Activated naive CD8-positive, alpha-beta T cell treated with anti-CD3 and anti-CD28 coated beads, Interleukin-2, amount 10 ng/mL, durations not matched to agents 7 days and 5 days (primary cell): Measurements from ENCODE around the gene MAST4. TPM values are rescaled to one million over a fixed set of nuclear protein-coding genes. Genes with fewer than 3 reads are reported as not detected.

Source experiments
- ATAC-seq: fragments of 150-1000 bp; cut with Tn5 transposase; one replicate; pipeline ENCODE4 v1.10.0; 2021; ENCODE audit warnings: low read depth, moderate library complexity
- POLR2A ChIA-PET: fragments of 350-600 bp; sonication (Branson Sonifier 250); formaldehyde crosslinking; loops from one replicate; lab custom pipeline; 2021; ENCODE audit warnings: antibody characterized with exemption; lab: Charles Lee
- DNase-seq: peaks from one replicate; pipeline ENCODE4 v3.0.0; 2021
- H3K27ac Mint-ChIP-seq: one replicate; pipeline ENCODE4 v1.8.0; 2022; ENCODE audit warnings: mild to moderate bottlenecking, mixed read lengths
- H3K27me3 Mint-ChIP-seq: one replicate; pipeline ENCODE4 v1.8.0; 2022; ENCODE audit warnings: mild to moderate bottlenecking, moderate library complexity, mixed read lengths
- H3K36me3 Mint-ChIP-seq: one replicate; pipeline ENCODE4 v1.8.0; 2021; ENCODE audit warnings: mild to moderate bottlenecking, mixed read lengths
- H3K4me1 Mint-ChIP-seq: one replicate; pipeline ENCODE4 v1.8.0; 2021; ENCODE audit warnings: mixed read lengths
- H3K4me3 Mint-ChIP-seq: one replicate; pipeline ENCODE4 v1.8.0; 2022; ENCODE audit warnings: mild to moderate bottlenecking, moderate library complexity, mixed read lengths
- H3K9me3 Mint-ChIP-seq: one replicate; pipeline ENCODE4 v1.8.0; 2021; ENCODE audit warnings: mixed read lengths
- total RNA-seq, 2 experiments: library from RNA; stranded (reverse); gene quantifications; one replicate each; pipeline ENCODE4 v1.2.3, GENCODE V29; 2021

The MAST4 gene
- total RNA-seq, 2 experiments from 2014 or later = 13.4 to 14.3 TPM

DNA sequence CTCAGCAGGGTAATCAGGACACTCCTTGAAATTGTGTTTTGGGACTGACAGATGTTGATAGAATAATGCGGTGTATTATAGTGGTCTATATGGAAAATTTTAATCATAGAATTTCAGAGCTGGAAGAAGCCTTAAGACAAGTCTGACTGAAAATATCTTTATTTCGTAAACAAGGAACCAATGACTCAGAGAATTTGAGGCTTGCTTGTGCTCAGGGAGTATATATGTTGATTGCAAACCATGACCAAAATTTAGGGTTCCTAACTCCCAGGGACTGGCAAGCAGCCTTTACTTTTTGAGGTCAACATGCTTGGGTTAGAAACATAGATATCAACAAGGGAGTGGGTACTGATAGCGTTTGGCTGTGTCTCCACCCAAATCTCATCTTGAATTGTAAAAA, 313.2 kb downstream of the MAST4 start:
- DNase-seq (no peak), ATAC-seq (no peak)
- Mint-ChIP-seq H3K9me3 (peaks cover 3% of the 10 kb centered on the region), H3K27me3 (peaks cover 15% of the 10 kb centered on the region), H3K36me3 (peaks cover 3% of the 10 kb centered on the region), H3K27ac (no peak overlapping the region), H3K4me3 (no peak overlapping the region), H3K4me1 (peaks cover 8% of the 10 kb centered on the region)
- POLR2A ChIA-PET = no interaction called here

DNA sequence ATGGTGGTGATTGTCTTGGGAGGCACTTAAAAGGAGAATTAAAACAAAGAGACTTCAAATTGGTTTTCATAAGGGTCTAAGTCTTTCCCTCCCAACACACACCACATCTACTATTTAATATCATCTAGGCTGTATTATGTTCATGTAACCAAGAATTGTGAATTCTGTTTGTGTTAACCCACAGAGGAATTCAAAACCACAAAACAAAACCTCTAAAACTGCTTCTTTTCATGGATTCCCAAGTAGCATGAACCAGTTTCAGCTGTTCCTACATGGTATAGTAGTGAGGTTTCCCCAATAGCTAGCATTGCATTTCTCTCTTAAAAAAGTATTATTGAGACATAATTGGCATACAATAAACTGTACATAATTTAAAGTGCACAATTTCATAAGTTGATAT, 316.6 kb downstream of the MAST4 start:
- H3K9me3 Mint-ChIP-seq = peaks cover 3% of the 10 kb centered on the region
- peaks cover 3% of the 10 kb centered on the region for H3K36me3 Mint-ChIP-seq
- no peak for ATAC-seq
- H3K4me3 Mint-ChIP-seq = no peak overlapping the region
- no peak for DNase-seq
- peaks cover 8% of the 10 kb centered on the region for H3K4me1 Mint-ChIP-seq
- POLR2A ChIA-PET = no interaction called here
- no peak overlapping the region for H3K27ac Mint-ChIP-seq
- peaks cover 20% of the 10 kb centered on the region for H3K27me3 Mint-ChIP-seq

DNA sequence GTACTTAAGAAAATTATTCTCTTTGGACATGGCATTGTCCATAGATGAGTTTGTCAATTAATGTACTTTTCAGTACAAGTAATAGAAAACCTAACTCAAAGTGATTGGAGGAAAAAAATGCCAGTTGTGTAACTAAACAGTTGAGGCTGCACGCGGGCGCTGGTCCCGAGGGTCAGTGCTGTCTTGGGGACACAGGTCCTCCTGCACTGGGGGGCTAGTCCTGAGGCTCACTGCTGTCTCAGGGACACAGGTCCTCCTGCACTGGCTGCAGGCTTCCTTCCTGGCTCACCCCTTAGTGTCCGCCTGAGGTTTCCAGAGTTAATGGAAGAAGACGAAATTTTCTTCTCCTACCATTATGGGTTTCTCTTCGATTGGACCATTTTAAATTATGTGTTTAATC, 319.3 kb downstream of the MAST4 start:
- peaks cover 8% of the 10 kb centered on the region for H3K4me1 Mint-ChIP-seq
- H3K4me3 Mint-ChIP-seq = no peak overlapping the region
- H3K27me3 Mint-ChIP-seq = peaks cover 24% of the 10 kb centered on the region
- DNase-seq (no peak), ATAC-seq (no peak)
- peaks cover 1% of the 10 kb centered on the region for H3K9me3 Mint-ChIP-seq
- no peak overlapping the region for H3K27ac Mint-ChIP-seq
- POLR2A ChIA-PET = no interaction called here
- peaks cover 3% of the 10 kb centered on the region for H3K36me3 Mint-ChIP-seq

DNA sequence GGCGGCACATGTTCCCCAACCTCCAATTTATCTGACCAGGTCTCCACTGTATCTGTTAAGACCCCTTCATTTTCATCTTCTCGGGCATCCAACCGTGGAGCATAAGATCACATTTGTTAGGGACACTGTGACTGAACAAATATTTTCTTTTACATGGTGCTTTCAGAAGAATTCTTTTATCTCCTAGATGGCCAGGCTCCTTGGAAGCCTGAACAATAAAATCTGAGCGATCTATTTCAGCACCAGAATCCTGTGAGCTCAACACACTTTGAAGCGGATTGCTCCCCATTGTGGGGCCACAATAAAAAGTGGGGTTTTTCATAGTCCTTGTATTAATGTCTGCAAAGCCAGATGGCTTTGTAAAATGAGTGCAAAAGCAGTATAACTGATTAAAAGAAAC, 326.7 kb downstream of the MAST4 start:
- no peaks in the 10 kb centered on the region for H3K9me3 Mint-ChIP-seq
- peaks cover 9% of the 10 kb centered on the region for H3K27me3 Mint-ChIP-seq
- POLR2A ChIA-PET = no interaction called here
- DNase-seq (no peak), ATAC-seq (no peak)
- peaks cover 11% of the 10 kb centered on the region for H3K36me3 Mint-ChIP-seq
- no peak overlapping the region for H3K27ac Mint-ChIP-seq
- H3K4me3 Mint-ChIP-seq = no peak overlapping the region
- H3K4me1 Mint-ChIP-seq = peaks cover 12% of the 10 kb centered on the region

DNA sequence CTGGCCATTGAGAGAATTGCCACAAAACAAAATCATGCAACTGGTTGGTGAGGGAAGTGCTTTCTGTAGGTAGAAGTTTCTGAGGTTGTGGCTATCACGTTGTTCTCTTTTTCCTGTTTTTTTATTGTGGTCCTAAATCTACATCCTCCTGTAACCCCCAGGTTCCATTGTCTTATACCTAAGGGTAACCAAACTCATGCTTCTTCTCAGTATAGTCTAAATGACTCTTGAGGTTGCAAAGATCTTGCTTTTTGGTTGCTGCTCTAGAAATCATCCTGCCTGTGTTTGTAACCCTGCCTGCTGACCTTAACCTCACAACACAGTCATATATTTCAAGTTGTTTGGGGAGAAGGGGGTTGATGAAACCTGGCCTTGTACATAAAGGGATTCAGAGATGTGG, 327.3 kb downstream of the MAST4 start:
- POLR2A ChIA-PET = no interaction called here
- H3K9me3 Mint-ChIP-seq = no peaks in the 10 kb centered on the region
- peaks cover 11% of the 10 kb centered on the region for H3K36me3 Mint-ChIP-seq
- H3K27ac Mint-ChIP-seq = peak overlapping the region; percentile 59
- DNase-seq = no peak
- H3K4me3 Mint-ChIP-seq = peak overlapping the region; percentile 33
- peaks cover 12% of the 10 kb centered on the region for H3K4me1 Mint-ChIP-seq
- H3K27me3 Mint-ChIP-seq = peaks cover 9% of the 10 kb centered on the region
- peak; percentile 96 for ATAC-seq

DNA sequence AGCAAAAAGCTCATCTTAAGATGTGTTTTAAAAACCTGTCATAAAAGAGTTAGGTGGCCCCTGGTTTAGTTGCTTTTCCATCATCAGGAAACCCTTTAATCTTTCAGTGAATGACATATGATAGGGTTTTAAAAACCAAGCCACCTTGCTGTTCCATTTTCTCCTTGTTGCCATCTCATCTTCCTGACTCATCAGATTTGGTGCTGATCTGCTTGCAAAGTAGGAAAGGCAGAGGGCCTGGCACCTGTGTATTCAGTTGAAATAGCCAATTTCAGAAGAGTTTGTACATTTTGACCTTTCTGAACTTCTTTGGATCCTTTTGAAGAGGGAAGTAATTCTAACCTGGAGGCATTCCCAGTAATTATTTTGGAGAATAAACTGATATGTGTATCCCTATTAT, 327.7 kb downstream of the MAST4 start:
- ATAC-seq (no peak), DNase-seq (no peak)
- Mint-ChIP-seq H3K4me3 (peak overlapping the region; percentile 33), H3K36me3 (peaks cover 11% of the 10 kb centered on the region), H3K27ac (no peak overlapping the region), H3K4me1 (peaks cover 12% of the 10 kb centered on the region), H3K9me3 (no peaks in the 10 kb centered on the region), H3K27me3 (peaks cover 9% of the 10 kb centered on the region)
- POLR2A ChIA-PET = no interaction called here

DNA sequence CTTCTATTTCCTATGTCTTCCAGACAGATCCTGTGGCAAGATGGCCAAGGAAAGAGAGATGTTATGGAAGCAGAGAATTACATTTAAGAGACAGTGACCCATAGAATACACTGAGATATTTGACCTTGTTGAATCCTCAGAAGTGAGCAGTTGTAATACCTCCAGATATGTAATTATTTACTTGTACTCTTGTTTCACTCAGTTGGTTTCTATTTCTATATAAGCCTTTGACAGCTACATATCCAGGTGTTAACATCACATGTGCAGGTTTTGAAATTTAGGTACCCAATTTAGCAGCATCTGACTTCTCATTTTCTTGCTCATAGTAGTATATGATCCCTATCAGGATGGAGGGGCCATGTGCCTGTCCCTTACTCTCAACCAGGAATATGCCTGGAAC, 330.9 kb downstream of the MAST4 start:
- Mint-ChIP-seq H3K36me3 (peaks cover 10% of the 10 kb centered on the region), H3K4me1 (peaks cover 12% of the 10 kb centered on the region), H3K27me3 (peaks cover 12% of the 10 kb centered on the region), H3K27ac (no peak overlapping the region), H3K4me3 (no peak overlapping the region), H3K9me3 (no peaks in the 10 kb centered on the region)
- ATAC-seq (no peak), DNase-seq (no peak)
- POLR2A ChIA-PET = no interaction called here

DNA sequence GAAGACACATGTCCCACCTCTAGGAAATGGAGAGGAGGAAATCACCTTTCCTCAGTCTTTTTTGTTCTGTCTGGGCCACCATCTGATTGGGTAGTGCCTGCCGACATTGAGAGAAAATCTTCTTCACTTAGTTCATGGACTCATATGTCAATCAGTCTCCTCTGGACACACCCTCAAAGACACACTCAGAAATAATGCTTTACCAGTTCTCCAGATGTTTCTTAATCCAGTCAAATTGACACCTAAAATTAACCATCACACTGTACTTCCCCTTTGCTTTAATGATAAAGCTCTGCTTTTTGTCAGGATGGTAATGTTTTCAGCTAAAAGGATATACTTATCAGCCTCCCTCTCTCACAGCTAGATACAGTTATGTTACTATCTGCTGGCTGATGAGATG, 333.1 kb downstream of the MAST4 start:
- POLR2A ChIA-PET = no interaction called here
- DNase-seq (no peak), ATAC-seq (no peak)
- Mint-ChIP-seq H3K27ac (no peak overlapping the region), H3K4me3 (no peak overlapping the region), H3K36me3 (peaks cover 11% of the 10 kb centered on the region), H3K27me3 (peaks cover 25% of the 10 kb centered on the region), H3K9me3 (no peaks in the 10 kb centered on the region), H3K4me1 (peaks cover 1% of the 10 kb centered on the region)

DNA sequence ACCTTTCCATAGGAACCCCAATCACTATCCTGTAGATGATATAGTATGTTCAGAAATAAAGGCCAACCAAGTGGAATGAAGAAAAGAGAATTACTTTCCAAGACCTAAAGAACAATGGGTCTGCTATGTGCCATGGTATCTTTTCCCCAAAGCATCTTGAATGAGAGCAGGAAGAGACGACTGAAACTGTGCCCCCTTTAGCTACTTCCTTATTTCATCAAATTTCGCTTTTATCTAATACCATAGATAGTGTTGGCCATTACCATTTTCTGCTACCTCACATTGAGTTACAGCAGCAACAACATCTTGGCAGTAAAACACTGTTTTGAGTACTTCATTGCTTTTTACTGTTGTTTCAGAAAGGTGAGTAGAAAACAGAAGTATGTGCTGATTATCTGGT, 333.8 kb downstream of the MAST4 start:
- H3K27ac Mint-ChIP-seq = no peak overlapping the region
- ATAC-seq = no peak
- H3K4me3 Mint-ChIP-seq = no peak overlapping the region
- no peak for DNase-seq
- H3K27me3 Mint-ChIP-seq = peaks cover 27% of the 10 kb centered on the region
- H3K9me3 Mint-ChIP-seq = no peaks in the 10 kb centered on the region
- POLR2A ChIA-PET = no interaction called here
- peaks cover 11% of the 10 kb centered on the region for H3K36me3 Mint-ChIP-seq
- no peaks in the 10 kb centered on the region for H3K4me1 Mint-ChIP-seq

DNA sequence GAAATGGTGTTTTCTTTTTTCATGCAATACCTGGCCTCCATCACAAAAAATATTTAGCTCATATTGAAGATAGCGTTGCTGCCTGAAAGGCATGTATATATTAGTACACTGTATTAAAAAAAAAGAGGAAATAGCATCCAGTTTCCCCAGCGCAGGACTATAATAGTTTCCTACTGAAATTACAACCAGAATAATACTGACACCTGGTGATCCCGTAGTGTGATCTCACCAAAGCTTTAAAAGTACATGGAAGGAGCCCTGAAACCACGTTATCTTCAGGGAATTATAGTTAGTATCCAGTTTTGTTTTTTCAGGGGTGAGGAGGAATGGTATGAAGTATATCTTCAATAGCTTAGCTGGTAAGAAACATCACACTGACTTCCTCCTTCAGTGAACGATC, 335.5 kb downstream of the MAST4 start:
- H3K27me3 Mint-ChIP-seq = peaks cover 26% of the 10 kb centered on the region
- no peak overlapping the region for H3K4me3 Mint-ChIP-seq
- no peaks in the 10 kb centered on the region for H3K9me3 Mint-ChIP-seq
- H3K27ac Mint-ChIP-seq = no peak overlapping the region
- H3K36me3 Mint-ChIP-seq = peaks cover 8% of the 10 kb centered on the region
- no peak for DNase-seq
- no peak for ATAC-seq
- H3K4me1 Mint-ChIP-seq = no peaks in the 10 kb centered on the region
- POLR2A ChIA-PET = no interaction called here

DNA sequence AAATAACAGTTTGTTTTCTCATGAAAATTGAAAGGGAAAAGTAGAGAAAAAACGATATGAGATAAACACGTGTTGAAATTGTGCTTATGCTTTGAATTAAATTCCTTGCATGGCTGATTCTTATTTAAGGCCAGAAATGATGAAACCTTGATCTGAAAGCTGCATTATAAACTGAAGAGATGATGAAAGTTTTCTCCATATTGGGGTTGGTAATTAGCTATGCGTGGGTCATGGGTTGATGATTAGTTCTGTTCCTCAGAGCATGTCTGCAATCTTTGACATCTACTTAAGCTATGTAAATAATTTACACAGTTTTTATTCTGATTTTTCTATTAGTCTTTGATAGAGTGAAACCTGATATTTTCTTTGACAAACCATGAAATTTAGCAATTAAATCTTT, 336.3 kb downstream of the MAST4 start:
- no peaks in the 10 kb centered on the region for H3K4me1 Mint-ChIP-seq
- H3K27me3 Mint-ChIP-seq = peaks cover 26% of the 10 kb centered on the region
- H3K4me3 Mint-ChIP-seq = no peak overlapping the region
- H3K36me3 Mint-ChIP-seq = peaks cover 6% of the 10 kb centered on the region
- H3K9me3 Mint-ChIP-seq = no peaks in the 10 kb centered on the region
- H3K27ac Mint-ChIP-seq = no peak overlapping the region
- POLR2A ChIA-PET = no interaction called here
- ATAC-seq (no peak), DNase-seq (no peak)

DNA sequence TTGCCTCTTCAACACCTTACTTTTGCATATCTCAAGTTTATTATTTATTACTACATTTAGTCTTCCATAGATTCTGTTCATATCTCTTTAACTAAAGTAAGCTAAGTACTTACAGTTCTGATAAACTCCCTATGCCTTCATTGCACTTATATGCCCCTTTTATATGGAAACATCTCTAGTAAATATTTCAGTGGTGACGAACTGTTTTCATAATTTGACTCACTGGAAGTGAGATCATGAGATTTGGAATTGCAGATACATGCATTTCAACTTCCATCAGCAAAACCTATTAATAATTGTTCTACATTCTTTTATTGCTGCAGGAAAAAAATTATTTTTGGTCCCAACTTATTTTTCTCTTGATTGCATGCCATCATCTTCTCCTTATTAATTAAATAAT, 336.9 kb downstream of the MAST4 start:
- POLR2A ChIA-PET = no interaction called here
- no peak overlapping the region for H3K27ac Mint-ChIP-seq
- DNase-seq (no peak), ATAC-seq (no peak)
- H3K9me3 Mint-ChIP-seq = no peaks in the 10 kb centered on the region
- H3K36me3 Mint-ChIP-seq = peaks cover 3% of the 10 kb centered on the region
- no peak overlapping the region for H3K4me3 Mint-ChIP-seq
- H3K27me3 Mint-ChIP-seq = peaks cover 26% of the 10 kb centered on the region
- H3K4me1 Mint-ChIP-seq = no peaks in the 10 kb centered on the region

DNA sequence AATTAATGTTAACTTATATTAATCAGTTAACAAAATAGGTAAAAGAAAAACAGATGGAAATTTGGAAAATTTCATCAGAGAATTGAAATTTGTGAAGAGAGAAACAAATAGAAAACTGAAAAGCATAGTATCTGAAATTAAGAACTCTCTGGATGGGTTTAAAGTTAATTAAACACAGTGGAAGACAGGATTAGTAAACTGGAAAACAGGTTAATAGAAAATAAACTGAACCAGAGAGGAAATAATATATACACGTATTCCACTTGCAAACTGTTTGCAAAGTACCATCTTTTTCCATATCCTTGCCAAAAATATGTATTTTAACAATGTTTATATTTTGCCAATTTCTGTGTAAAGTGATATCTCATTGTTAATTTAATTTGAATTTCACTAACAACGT, 342.9 kb downstream of the MAST4 start:
- Mint-ChIP-seq H3K4me3 (no peak overlapping the region), H3K4me1 (peaks cover 9% of the 10 kb centered on the region), H3K27ac (no peak overlapping the region), H3K9me3 (peaks cover 8% of the 10 kb centered on the region), H3K27me3 (peaks cover 8% of the 10 kb centered on the region), H3K36me3 (peaks cover 8% of the 10 kb centered on the region)
- DNase-seq = no peak
- no peak for ATAC-seq
- POLR2A ChIA-PET = no interaction called here

DNA sequence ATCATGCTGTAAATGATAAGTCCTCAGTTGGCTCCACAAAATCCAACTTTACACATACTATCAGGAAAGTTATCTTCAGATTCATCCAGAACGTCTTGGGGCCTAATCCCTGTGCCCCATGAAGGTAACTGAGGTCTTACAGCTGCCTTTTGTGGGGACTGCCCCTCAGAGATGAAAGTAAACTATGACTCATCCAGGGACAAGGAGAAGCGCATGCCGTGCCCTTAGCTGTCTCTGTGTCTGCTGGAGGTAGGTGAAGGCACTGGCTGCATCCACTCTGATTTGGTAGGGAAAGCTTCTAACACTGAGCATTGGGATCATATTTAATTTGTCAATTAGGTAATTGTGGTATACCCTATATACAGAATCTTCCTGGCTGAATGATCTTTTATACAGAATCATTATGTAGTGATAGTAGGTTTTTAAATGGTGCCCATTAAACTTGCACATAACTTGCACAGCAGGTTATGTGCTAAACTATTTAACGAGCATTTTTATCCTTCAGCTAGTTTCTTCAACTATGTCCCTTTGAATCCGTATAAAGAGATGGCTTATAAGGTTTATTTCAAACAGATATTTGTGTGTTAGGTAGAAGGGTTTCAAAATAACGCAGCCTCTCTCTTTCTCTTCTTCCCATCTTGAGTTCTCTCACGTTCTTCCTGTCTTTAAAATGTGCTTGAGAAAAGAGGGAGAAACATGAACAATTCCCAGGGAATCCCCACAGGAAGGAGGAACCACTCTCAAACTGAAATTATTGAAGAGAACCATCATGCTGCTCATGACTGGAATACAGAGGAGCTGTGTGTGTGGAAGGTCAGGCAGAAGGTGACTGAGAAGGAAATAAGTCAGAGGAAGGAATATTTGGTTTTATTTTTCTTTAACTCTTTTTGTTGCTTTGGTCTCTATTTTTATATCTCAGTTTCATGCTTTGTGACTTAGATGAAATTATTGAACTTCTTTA, 349.5 kb downstream of the MAST4 start:
- Mint-ChIP-seq H3K27me3 (peaks cover 3% of the 10 kb centered on the region), H3K9me3 (peaks cover 3% of the 10 kb centered on the region), H3K36me3 (peaks cover 7% of the 10 kb centered on the region), H3K4me3 (no peak overlapping the region), H3K4me1 (peaks cover 9% of the 10 kb centered on the region), H3K27ac (no peak overlapping the region)
- POLR2A ChIA-PET = no interaction called here
- ATAC-seq (no peak), DNase-seq (no peak)
